Endothelial cell of umbilical vein (primary cell): ENCODE results near the gene KLK13. TPM values are rescaled to one million over a fixed set of nuclear protein-coding genes. Genes with fewer than 3 reads are reported as not detected.

Experiments
- BruUV-seq: library from RNA; stranded (reverse); fragments of 400-500 nt; replicated peaks from 2 replicates; lab custom pipeline; 2021; lab: Mats Ljungman, UMichigan
- CTCF ChIA-PET: fragments of 300-600, 350-600 bp; sonication (Branson Sonifier 250); formaldehyde crosslinking; loops from one replicate; lab custom pipeline; 2021; ENCODE audit warnings: antibody characterized with exemption, inconsistent platforms; lab: Charles Lee
- POLR2A ChIA-PET: fragments of 300-600, 350-600 bp; sonication (Branson Sonifier 250); formaldehyde crosslinking; loops from one replicate; lab custom pipeline; 2021; ENCODE audit warnings: antibody characterized with exemption, inconsistent platforms; lab: Charles Lee
- DNase-seq: peaks from one replicate; pipeline ENCODE4 v3.0.0-alpha.2; 2011; ENCODE audit warnings: low read depth, low spot score
- FAIRE-seq: peaks from 2 replicates; lab custom pipeline; 2011; peaks lifted over from hg19 to GRCh38; lab: Jason Lieb, UNC
- H2AFZ ChIP-seq: 2 replicates; pipeline ENCODE4 v1.6.0; 2012; ENCODE audit warnings: low read depth, low read length, control low read depth, inconsistent platforms
- H3K27ac ChIP-seq: 2 replicates; pipeline ENCODE4 v1.5.1; 2011; ENCODE audit warnings: low read depth, mild to moderate bottlenecking, control low read depth, low read length, moderate library complexity; ENCODE audit not compliant: insufficient read depth
- H3K27me3 ChIP-seq, 2 experiments: 2 replicates each; pipeline versions ENCODE4 v1.6.0 to v1.6.1; 2011; ENCODE audit warnings: low read length in 2 of 2, mixed read lengths in 1 of 2; ENCODE audit not compliant: control insufficient read depth in 2 of 2, insufficient read depth in 2 of 2
- H3K36me3 ChIP-seq, 2 experiments: 2 replicates in 1 of 2; 3 replicates in 1 of 2; pipeline ENCODE4 v1.5.1; 2011; ENCODE audit warnings: low read length in 2 of 2, mild to moderate bottlenecking in 1 of 2, moderate library complexity in 1 of 2; ENCODE audit not compliant: control insufficient read depth in 2 of 2, insufficient read depth in 2 of 2; ENCODE audit errors: extremely low read depth in 1 of 2
- H3K4me1 ChIP-seq: 3 replicates; pipeline ENCODE4 v1.5.1; 2011; ENCODE audit warnings: mild to moderate bottlenecking, low read length; ENCODE audit not compliant: control insufficient read depth, insufficient read depth; ENCODE audit errors: extremely low read depth
- H3K4me2 ChIP-seq: 2 replicates; pipeline ENCODE4 v1.6.1; 2011; ENCODE audit warnings: low read length, control low read depth, mixed read lengths; ENCODE audit not compliant: insufficient read depth
- H3K4me3 ChIP-seq, 3 experiments: fragments of 200-600 bp in 1 of 3; sonication (generic), shearing (Covaris generic) in 1 of 3; replicated peaks in 1 of 3; 2 replicates each; pipeline ENCODE4 v1.5.1; 2011 to 2016; ENCODE audit warnings: control low read depth in 3 of 3, low read length in 3 of 3, mild to moderate bottlenecking in 2 of 3, inconsistent platforms in 1 of 3, low read depth in 1 of 3, moderate library complexity in 1 of 3; ENCODE audit not compliant: insufficient read depth in 1 of 3
- H3K79me2 ChIP-seq: 2 replicates; pipeline ENCODE4 v1.6.0; 2012; ENCODE audit warnings: low read length, inconsistent platforms; ENCODE audit not compliant: control insufficient read depth, insufficient read depth
- H3K9ac ChIP-seq: replicated peaks from 2 replicates; pipeline ENCODE3; 2011; ENCODE audit warnings: low read length, control low read depth; ENCODE audit not compliant: insufficient read depth; ENCODE audit errors: extremely low read depth
- H3K9me1 ChIP-seq: replicated peaks from 3 replicates; pipeline ENCODE4 v1.6.0; 2011; ENCODE audit warnings: mild to moderate bottlenecking, low read length; ENCODE audit not compliant: control insufficient read depth, insufficient read depth; ENCODE audit errors: extremely low read depth
- H3K9me3 ChIP-seq: replicated peaks from 2 replicates; pipeline ENCODE4 v1.5.1; 2012; ENCODE audit warnings: low read length, inconsistent platforms; ENCODE audit not compliant: control insufficient read depth, insufficient read depth
- H4K20me1 ChIP-seq: replicated peaks from 2 replicates; pipeline ENCODE3; 2011; ENCODE audit warnings: mild to moderate bottlenecking, low read length; ENCODE audit not compliant: control insufficient read depth, insufficient read depth; ENCODE audit errors: extremely low read depth
- CTCF ChIP-seq, 2 donors: IDR thresholded peaks; 1 replicate in 1 of 2; 2 replicates in 1 of 2; pipeline ENCODE4 v1.5.1; 2011; ENCODE audit warnings: low read length in 2 of 2, mild to moderate bottlenecking in 2 of 2, moderate library complexity in 2 of 2, control low read depth in 1 of 2, inconsistent platforms in 1 of 2, low read depth in 1 of 2; ENCODE audit not compliant: insufficient read depth in 1 of 2; ENCODE audit errors: extremely low read depth in 1 of 2
- EZH2 ChIP-seq: IDR thresholded peaks from 2 replicates; pipeline ENCODE4 v1.6.1; 2012; ENCODE audit warnings: borderline replicate concordance, low read depth, mild to moderate bottlenecking, moderate library complexity, low read length, inconsistent platforms; ENCODE audit not compliant: severe bottlenecking
- FOS ChIP-seq: IDR thresholded peaks from 2 replicates; pipeline ENCODE4 v1.6.1; 2011; ENCODE audit warnings: mild to moderate bottlenecking, low read length, moderate library complexity, borderline replicate concordance; ENCODE audit not compliant: insufficient read depth
- GATA2 ChIP-seq: IDR thresholded peaks from 2 replicates; pipeline ENCODE4 v1.7.0; 2011; ENCODE audit warnings: low read depth, mild to moderate bottlenecking, moderate library complexity, mixed read lengths, low read length; ENCODE audit not compliant: insufficient read length, insufficient read depth
- JUN ChIP-seq: IDR thresholded peaks from 2 replicates; pipeline ENCODE4 v1.6.1; 2011; ENCODE audit warnings: borderline replicate concordance, low read depth; ENCODE audit not compliant: insufficient read length, insufficient read depth
- MYC ChIP-seq: IDR thresholded peaks from one replicate; pipeline ENCODE4 v1.6.1; 2011; ENCODE audit warnings: mild to moderate bottlenecking, low read depth, low read length
- POLR2A ChIP-seq: IDR thresholded peaks from 2 replicates; pipeline ENCODE4 v1.6.1; 2012; ENCODE audit warnings: low read depth, mild to moderate bottlenecking, control low read depth, low read length
- POLR2AphosphoS5 ChIP-seq: IDR thresholded peaks from 2 replicates; pipeline ENCODE4 v1.6.1; 2012; ENCODE audit warnings: low read depth, mild to moderate bottlenecking, control low read depth, low read length, moderate library complexity; ENCODE audit not compliant: insufficient read depth
- dilution Hi-C: fragments of 300-500 bp; cut with MboI; formaldehyde crosslinking; loops from one replicate; pipeline ENCODE4 v1.15.0; 2019; ENCODE audit warnings: low sequenced_read_pairs; ENCODE audit not compliant: extremely low pct_ligation_motif_present
- intact Hi-C: fragments of 100-400 bp; cut with micrococcal nuclease; formaldehyde crosslinking; loops from one replicate; pipeline ENCODE4 v1.10.0; 2022
- polyA plus RNA-seq, 4 experiments: library from polyadenylated mRNA; depleted of rRNA in 3 of 4; stranded (reverse) in 3 of 4; unstranded in 1 of 4; fragments of >200 nt; gene quantifications; 2 replicates each; pipeline versions ENCODE4 v1.2.1 to v1.2.3, GENCODE V29; 2011 to 2012; ENCODE audit warnings: missing spikeins in 1 of 4
- total RNA-seq: library from RNA; stranded (reverse); gene quantifications from 2 replicates; pipeline ENCODE4 v1.2.3, GENCODE V29; 2021
- TF ChIP-seq, protein P1 (sequence below): IDR thresholded peaks from 2 replicates; pipeline ENCODE4 v1.6.1; 2011; ENCODE audit not compliant: insufficient read depth, insufficient read length

Gene KLK13
- total and polyA plus RNA-seq, 2 donors (not counting 3 experiments of a cell fraction or from before 2014, with no cell fraction given): not detected

- BruUV-seq: TSS peak; percentile 60
- Histone ChIP-seq H3K27ac (peak overlapping the region; percentile 51), H4K20me1 (no peaks in the 10 kb centered on the region), H3K9me1 (no peaks in the 10 kb centered on the region), H3K36me3 (peaks cover 0 to 2% of the 10 kb centered on the region in 2 experiments), H3K79me2 (peaks cover 39% of the 10 kb centered on the region), H3K4me3 (peak overlapping the region; percentile 56 to 65 (median 64)), H3K27me3 (peaks cover 0 to 5% of the 10 kb centered on the region in 2 experiments), H3K4me2 (peak overlapping the region; percentile 81), H3K4me1 (peaks cover 11% of the 10 kb centered on the region), H2AFZ (peak overlapping the region; percentile 18), H3K9ac (peak overlapping the region; percentile 68), H3K9me3 (no peaks in the 10 kb centered on the region)
- TF ChIP-seq FOS (no peak), POLR2A (no peak), CTCF (IDR thresholded peaks at IDR 0.05; ENCODE audit: extremely low read depth in 1 of 2, insufficient read depth in 1 of 2, low read depth in 1 of 2, low read length in 2 of 2) (no peak), EZH2 (no peak), MYC (no peak), POLR2AphosphoS5 (no peak), GATA2 (no peak), JUN (no peak)
- TF ChIP-seq, protein P1, sequence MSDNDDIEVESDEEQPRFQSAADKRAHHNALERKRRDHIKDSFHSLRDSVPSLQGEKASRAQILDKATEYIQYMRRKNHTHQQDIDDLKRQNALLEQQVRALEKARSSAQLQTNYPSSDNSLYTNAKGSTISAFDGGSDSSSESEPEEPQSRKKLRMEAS: no peak
- no peak for FAIRE-seq
- CTCF ChIA-PET: interaction anchor here (1.4 kb wide), 1 partner anchor 11 kb away, joined by 5 read pairs; no protein-coding TSS in a partner anchor
- dilution Hi-C loops: no loop called here
- POLR2A ChIA-PET: no interaction called here
- intact Hi-C loops: loop anchor here (1.0 to 5.0 kb wide), 6 partner anchors 10 to 596 kb away; partner anchors contain the start of genes ETFB and JOSD2
- DNase-seq: no peak
Measured at GRCh38 chr19:51107406-51108065, 42.6 kb upstream of the KLK13 start.
